ENCODE results near the gene USP38. TPM values are rescaled to one million over a fixed set of nuclear protein-coding genes. Genes with fewer than 3 reads are reported as not detected.

Gene USP38
- total and polyA plus RNA-seq, 7 donors = 25.6 to 120 (median 53.5) TPM

GRCh38 chr4:143251779-143252178 lies 67.1 kb downstream of the USP38 start:
- Histone ChIP-seq H3K9me3 (no peaks in the 10 kb centered on the region), H3K27ac (no peak overlapping the region), H3K4me1 (no peaks in the 10 kb centered on the region), H3K27me3 (ENCODE audit: insufficient read depth in 3 of 3, low read length in 2 of 3) (no peaks in the 10 kb centered on the region), H3K36me3 (ENCODE audit: insufficient read depth in 1 of 2, low read depth in 1 of 2) (no peaks in the 10 kb centered on the region), H3K4me3 (no peak overlapping the region)
- WGBS, 3 donors = 3 to 97% (median 51%) methylated on average over 1 of the region's 1 CpG
- ATAC-seq = no peak
- TF ChIP-seq CTCF (IDR thresholded peaks at IDR 0.05) = no peak
- no peak for DNase-seq
- intact Hi-C loops (cut with DNase I) = no loop called here

- WGBS, 3 donors = 92 to 94% (median 93%) methylated on average over 3 of the region's 3 CpGs
- no peaks in the 10 kb centered on the region for H3K27me3 ChIP-seq (ENCODE audit: insufficient read depth in 3 of 3, low read length in 2 of 3)
- TF ChIP-seq CTCF (IDR thresholded peaks at IDR 0.05) = no peak
- no peaks in the 10 kb centered on the region for H3K9me3 ChIP-seq
- H3K27ac ChIP-seq = no peak overlapping the region
- H3K36me3 ChIP-seq (ENCODE audit: insufficient read depth in 1 of 2, low read depth in 1 of 2) = no peaks in the 10 kb centered on the region
- ATAC-seq = no peak
- no peaks in the 10 kb centered on the region for H3K4me1 ChIP-seq
- intact Hi-C loops (cut with DNase I) = no loop called here
- no peak for DNase-seq
- no peak overlapping the region for H3K4me3 ChIP-seq
Measured at GRCh38 chr4:143252478-143252877, 67.8 kb downstream of the USP38 start.

- Histone ChIP-seq H3K27me3 (ENCODE audit: insufficient read depth in 3 of 3, low read length in 2 of 3) (no peaks in the 10 kb centered on the region), H3K36me3 (ENCODE audit: insufficient read depth in 1 of 2, low read depth in 1 of 2) (no peaks in the 10 kb centered on the region), H3K27ac (no peak overlapping the region), H3K4me3 (no peak overlapping the region), H3K4me1 (no peaks in the 10 kb centered on the region), H3K9me3 (no peaks in the 10 kb centered on the region)
- no peak for TF ChIP-seq CTCF (IDR thresholded peaks at IDR 0.05)
- intact Hi-C loops (cut with DNase I) = no loop called here
- DNase-seq (no peak), ATAC-seq (no peak)
- WGBS, 3 donors = 46 to 67% (median 52%) methylated on average over 2 of the region's 2 CpGs
Measured at GRCh38 chr4:143253166-143253565, 68.4 kb downstream of the USP38 start.

- Histone ChIP-seq H3K4me1 (no peaks in the 10 kb centered on the region), H3K36me3 (ENCODE audit: insufficient read depth in 1 of 2, low read depth in 1 of 2) (no peaks in the 10 kb centered on the region), H3K27ac (no peak overlapping the region), H3K4me3 (no peak overlapping the region), H3K27me3 (ENCODE audit: insufficient read depth in 3 of 3, low read length in 2 of 3) (no peaks in the 10 kb centered on the region), H3K9me3 (no peaks in the 10 kb centered on the region)
- WGBS, 3 donors = 63 to 82% (median 76%) methylated on average over 5 of the region's 5 CpGs
- DNase-seq = no peak
- ATAC-seq = no peak
- intact Hi-C loops (cut with DNase I) = no loop called here
- no peak for TF ChIP-seq CTCF (IDR thresholded peaks at IDR 0.05)
Measured at GRCh38 chr4:143254491-143255226, 69.9 kb downstream of the USP38 start.

GRCh38 chr4:143256456-143256855 lies 71.7 kb downstream of the USP38 start:
- Histone ChIP-seq H3K36me3 (ENCODE audit: insufficient read depth in 1 of 2, low read depth in 1 of 2) (no peaks in the 10 kb centered on the region), H3K9me3 (no peaks in the 10 kb centered on the region), H3K4me1 (no peaks in the 10 kb centered on the region), H3K27me3 (ENCODE audit: insufficient read depth in 3 of 3, low read length in 2 of 3) (no peaks in the 10 kb centered on the region), H3K4me3 (no peak overlapping the region), H3K27ac (no peak overlapping the region)
- no peak for ATAC-seq
- intact Hi-C loops (cut with DNase I) = no loop called here
- DNase-seq = no peak
- no peak for TF ChIP-seq CTCF (IDR thresholded peaks at IDR 0.05)
- WGBS, 3 donors = 78 to 89% (median 79%) methylated on average over 2 of the region's 2 CpGs

Data from psoas muscle (tissue), 8 donors.